ENCODE results near the gene ANGEL1. TPM values are rescaled to one million over a fixed set of nuclear protein-coding genes. Genes with fewer than 3 reads are reported as not detected.

Gene ANGEL1
- 11.7 and 16.3 TPM in 2 replicates for total RNA-seq

GRCh38 chr14:76812422-76813383, at the start of gene ANGEL1:
TSS of gene ANGEL1 (minus strand) at chr14:76812882. CDS start at chr14:76812827, 55 bp downstream.

GRCh38 chr14:76826122-76826521, 13.4 kb upstream of the ANGEL1 start, which contains the start of gene LRRC74A:
TSS of gene LRRC74A (plus strand) at chr14:76826408. CDS start at chr14:76826698, 290 bp downstream.

GRCh38 chr14:76761136-76761959, 51.3 kb downstream of the ANGEL1 start, which contains the start of gene VASH1:
TSS of gene VASH1 (plus strand) at chr14:76761468. CDS start at chr14:76762822, 1,354 bp downstream.

Other genes starting within 250 kb of the ANGEL1 start
- gene VASH1, start 51.4 kb downstream of the ANGEL1 start, total RNA-seq = 10.1 and 14.4 TPM in 2 replicates
- gene LRRC74A, start 13.5 kb upstream of the ANGEL1 start, total RNA-seq = 0.19 TPM in 1 of 2 replicates, not detected in the other
- 23.1 and 23.7 TPM in 2 replicates for gene IRF2BPL, start 215.8 kb upstream of the ANGEL1 start, total RNA-seq